AG20443 (cell line): Measurements from ENCODE around the gene PDGFRB.
"Not testable (repeated sequence)": the region's sequence is repeated elsewhere in the genome, so short reads cannot be mapped to it uniquely, and the experiment has no call there.

Experiments used
- DNase-seq: peaks from one replicate; pipeline ENCODE4 v3.0.0; 2012; ENCODE audit warnings: low spot score, mixed read lengths

Gene PDGFRB

DNA sequence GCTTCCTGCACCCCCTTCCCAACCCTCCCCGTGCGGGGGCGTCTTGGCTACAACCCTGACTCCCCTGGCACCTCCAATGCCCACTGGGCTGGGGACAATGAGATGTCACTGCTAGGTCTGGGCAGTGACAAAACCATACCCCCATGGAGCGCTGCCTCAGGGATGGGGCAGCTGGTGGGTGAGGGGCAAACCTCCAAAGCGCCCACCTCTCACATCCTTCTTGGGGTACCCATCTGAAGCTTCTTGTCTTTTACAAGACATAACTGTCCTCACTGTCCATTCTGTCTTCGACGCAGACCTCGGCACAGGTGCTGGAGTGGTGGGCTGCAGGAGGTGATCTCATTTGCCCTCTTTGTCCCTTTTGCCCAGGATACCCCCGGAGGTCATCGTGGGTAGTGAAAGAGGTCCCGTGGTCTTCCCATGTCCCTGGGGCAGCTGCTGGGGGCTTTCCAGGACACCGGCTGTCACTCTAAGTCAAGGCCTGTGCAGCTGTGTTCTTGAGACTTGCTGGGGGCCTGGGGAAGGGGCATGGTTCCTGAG lies 41.5 kb downstream of the PDGFRB start:
- no peak for DNase-seq

DNA sequence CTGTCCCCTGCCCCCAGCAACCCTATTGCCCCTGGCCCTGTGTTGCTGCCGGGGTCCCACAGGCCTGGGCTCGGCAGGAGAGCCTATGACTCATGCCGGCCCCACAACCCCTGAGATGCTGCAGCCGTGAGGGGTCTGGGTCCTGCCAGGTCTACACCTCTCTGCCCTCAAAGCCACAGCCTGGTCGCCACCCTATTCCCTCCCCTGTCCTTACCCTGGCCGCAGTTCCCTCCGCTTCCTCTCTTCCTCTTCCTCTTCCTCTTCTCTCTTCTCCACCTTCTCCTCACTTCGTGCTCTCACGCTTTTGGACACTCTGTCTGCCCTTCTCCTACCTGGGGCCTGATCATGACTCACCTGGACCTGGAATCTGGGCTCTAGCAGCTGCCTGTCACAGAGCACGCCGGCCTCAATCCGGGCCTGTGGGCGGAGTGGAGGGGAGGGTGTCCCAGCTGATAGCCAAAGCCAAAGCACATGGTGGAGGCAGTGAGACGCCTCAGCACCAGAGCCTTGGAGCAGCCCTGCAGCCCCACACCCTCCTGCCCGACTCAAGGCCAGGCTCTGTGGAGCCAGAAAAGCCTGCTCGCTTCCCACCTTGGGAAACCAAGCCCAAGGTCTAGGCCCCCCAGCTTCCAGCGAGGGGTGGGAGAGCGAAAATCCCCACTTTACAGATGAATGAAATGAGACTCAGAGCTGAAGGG lies 42.4 kb downstream of the PDGFRB start:
- DNase-seq, result peak; percentile 64

- DNase-seq, result peak; percentile 95
Measured at GRCh38 chr5:150112201-150113046, 43.2 kb downstream of the PDGFRB start.

GRCh38 chr5:150111122-150111521 lies 44.5 kb downstream of the PDGFRB start:
- no peak for DNase-seq

DNA sequence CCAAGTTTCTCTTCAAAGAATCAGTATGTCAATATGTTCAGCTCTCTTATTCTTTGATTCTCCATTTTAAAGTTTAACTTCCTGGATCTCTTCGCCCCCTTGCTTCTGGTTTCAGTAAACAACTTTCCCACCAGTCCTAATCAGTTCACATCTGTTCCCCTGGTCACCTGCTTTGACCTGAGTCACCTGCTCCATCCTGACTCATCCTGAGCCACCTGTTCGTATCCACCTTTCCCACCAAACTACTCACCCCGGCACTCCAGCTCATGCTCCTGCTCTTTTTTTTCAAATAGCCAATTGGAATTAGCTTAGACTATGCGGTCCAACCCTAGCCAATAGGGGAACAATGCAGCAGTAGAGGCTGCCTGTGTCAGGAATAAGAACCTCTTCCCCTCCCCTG lies 45.7 kb downstream of the PDGFRB start:
- no peak for DNase-seq

GRCh38 chr5:150108711-150109514 lies 46.7 kb downstream of the PDGFRB start:
- peak; percentile 7 for DNase-seq

DNA sequence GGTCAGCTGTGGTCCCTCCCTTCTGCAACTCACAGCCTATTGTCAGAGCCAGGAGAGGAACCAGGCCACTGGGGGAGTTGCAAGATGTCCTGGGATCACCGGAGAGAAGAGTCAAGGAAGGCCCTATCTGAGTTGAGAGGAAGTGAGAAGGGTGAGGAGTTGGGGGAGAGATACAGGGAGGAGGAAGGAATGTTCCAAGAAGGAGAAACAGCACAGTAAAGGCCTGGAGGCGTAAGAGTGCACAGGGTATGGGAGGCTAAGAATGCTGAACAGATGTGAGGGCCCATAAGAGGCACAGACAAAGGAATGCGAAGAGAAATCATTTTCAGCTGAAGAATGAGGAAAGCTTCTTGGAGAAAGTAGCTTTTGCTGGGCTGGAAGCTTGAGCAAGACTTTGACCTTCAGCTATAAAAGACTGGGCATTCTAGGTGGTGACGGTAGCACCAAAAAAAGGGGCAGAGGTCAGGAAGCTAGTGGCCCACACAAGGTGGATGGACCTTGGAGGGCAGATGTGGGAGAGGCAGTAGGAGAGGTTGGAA lies 47.7 kb downstream of the PDGFRB start:
- peak; percentile 75 for DNase-seq

GRCh38 chr5:150106674-150107426 lies 48.8 kb downstream of the PDGFRB start:
- DNase-seq, result peak; percentile 4

DNA sequence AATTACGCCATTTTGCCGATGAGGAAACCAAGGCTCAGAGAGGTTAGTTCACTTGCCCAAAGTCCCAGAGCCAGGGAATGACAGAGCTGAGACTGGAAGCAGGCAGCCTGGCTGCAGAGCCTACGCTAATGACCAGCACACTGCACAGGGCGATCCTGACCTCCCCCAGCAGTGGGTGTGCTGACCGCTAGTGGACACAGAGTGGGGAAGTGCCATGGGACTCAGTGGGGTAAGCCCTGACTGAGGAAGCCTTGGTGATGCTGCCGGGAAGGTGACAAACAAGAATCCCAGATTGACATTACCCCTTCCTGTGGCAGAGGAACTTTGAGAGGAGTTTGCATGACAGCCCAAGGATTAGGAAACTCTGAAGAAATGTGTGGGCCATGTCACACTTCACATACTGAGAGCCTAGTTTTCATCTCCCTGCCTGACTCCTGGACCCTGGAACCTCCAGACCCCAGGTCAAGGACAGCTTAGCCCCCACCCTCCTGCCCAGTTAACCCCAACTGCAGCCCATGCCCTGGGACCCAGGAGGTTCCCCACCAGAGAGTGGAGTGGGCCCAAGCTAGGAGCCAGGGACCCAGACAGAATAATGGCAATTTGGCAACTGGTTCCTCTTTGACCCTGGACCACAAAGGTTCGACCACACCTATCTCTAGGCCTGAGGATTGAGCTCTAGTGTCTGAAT lies 49.6 kb downstream of the PDGFRB start:
- DNase-seq, result peak; percentile 7

- DNase-seq, result no peak
Measured at GRCh38 chr5:150104550-150104870, 51.1 kb downstream of the PDGFRB start.

DNA sequence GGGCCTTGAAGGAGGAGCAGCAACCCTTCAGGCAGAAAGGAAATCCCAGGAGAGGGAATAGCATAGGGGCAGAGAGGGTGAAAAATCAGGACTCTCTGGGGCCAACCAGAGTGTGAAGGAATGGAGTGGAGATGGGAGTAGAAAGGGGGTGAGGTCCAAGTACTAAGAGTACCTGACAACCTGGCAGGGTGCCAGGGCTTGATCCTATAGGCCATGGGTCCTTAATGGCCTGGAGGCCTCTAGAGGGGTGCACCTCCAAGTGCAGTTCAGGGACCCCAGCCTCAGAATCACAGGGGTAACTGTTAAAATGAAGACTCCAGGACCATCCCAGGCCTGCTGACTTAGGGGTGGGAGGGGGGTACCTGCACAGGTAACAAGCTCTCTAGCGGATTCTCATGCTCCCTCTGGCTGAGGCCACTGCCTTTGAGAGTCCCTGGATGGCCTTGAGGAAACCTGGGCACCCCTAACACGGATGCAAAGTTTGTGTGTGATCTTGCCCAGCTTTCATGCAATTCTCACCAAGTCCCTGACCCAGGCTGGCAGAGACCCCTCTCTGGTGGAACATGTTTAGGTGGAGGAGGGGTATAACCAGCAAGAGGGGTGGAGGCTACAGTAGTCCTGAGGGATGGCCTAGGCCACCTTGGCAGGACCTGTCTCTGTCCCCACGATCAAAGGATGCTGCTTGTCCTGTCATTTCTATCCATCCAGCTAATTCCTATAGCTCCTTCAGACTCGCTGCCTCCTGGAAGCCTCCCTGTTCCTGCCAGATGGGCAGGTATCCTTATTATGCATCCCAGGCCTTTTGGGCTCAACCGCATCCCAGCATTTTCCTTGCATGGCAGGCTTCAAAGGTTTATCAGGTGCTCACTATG lies 51.7 kb downstream of the PDGFRB start:
- no peak for DNase-seq

DNA sequence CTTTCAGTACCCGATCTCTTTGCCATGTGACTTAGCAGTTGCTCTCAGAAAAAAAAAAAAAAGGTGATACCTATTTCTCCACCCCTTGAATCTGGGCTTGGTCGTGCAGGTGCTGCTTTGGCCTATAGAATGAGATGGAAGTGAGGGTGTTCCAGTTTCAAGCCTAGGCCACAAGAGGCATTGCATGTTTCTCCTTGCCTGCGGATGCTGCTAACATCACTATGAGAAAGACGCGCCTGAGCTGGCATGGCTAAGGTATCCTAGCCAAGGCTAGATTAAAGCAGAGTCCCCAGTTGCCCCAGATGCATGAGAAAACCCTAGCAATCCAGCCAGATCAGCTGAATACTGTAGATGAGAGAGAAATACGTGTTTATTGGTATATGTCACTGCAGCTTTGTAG lies 54.6 kb downstream of the PDGFRB start:
- DNase-seq, result no peak

DNA sequence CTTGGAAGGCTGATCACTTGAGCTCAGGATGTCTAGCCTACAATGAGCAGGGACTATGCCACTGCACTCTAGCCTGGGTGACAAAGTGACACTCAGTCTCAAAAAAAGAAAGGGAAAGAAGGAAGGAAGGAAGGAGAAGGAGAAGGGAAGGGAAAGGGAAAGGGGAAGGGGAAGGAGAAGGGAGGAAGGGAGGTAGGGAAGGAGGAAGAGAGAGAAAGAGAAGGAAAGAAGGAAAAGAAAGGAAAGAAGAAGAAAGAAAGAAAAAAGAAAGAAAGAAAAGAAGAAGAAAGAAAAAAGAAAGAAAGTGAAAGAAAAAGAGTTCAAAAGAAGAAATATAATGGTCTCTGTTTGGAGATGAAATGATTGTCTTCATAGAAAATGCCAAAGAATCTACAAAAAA lies 58.5 kb downstream of the PDGFRB start:
- DNase-seq, result no peak

DNA sequence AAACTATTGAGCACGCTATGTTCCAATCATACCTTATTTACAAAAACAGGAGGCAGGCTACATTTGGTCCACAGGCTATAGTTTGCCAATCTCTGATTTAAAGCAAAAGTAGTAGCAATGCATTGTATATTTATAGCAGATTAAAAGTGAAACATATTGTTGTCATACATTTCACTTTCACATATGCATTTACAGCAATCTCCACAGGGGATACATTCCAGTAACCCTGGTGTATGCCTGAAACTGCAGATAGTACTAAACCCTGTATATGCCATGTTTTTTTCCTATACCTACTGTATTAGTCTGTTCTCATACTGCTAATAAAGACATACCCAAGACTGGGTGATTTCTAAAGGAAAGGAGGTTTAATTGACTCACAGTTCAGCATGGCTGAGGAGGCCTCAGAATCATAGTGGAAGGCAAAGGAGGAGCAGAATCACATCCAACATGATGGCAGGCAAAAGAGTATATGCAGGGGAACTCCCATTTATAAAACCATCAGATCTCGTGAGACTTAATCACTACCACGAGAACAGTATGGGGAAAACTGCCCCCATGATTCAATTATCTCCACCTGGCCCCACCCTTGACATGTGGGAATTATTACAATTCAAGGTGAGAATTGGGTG lies 63.4 kb downstream of the PDGFRB start:
- no peak for DNase-seq

DNA sequence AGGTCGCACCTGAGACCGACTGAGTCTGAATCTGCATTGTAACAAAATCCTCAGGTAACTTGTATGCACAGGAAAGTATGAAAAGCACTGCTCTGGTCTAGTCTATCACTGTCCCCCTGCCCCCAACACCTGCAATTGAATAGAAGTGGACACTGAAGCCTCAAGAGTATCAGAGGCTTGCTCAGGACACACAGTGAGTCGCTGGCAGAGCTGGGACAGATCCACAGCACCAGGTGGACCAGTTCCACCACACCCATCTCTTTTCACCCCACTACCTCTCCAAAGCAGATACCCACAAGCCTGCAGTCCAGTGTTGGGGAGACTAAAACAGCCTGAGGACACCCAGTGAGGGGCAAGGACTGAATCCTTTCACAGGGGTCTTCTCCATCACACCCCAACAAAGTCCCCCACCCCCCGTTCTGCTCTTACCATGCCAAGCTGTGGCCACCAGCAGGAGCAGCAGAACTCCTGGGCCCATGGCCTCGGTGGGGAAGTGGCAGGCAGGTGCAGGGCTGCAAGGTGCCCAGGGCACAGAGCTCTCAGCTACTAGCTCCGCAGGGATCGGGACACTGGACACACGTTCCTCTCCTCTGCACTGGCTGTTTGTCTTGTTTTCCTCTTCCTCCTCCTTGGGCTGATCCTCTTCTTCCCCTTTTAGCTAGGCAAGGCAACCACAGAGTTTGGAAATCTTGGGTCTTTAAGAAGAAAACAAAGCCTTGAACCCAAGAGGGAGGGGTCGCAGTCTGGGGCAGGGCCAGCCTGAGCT lies 69.5 kb downstream of the PDGFRB start, which contains the start of gene CSF1R:
Gene CSF1R, minus strand, starts transcription at position 605 of the 766 bp plus-strand sequence. Its CDS starts 127 bp downstream, at position 478.
- DNase-seq, result peak; percentile 5

DNA sequence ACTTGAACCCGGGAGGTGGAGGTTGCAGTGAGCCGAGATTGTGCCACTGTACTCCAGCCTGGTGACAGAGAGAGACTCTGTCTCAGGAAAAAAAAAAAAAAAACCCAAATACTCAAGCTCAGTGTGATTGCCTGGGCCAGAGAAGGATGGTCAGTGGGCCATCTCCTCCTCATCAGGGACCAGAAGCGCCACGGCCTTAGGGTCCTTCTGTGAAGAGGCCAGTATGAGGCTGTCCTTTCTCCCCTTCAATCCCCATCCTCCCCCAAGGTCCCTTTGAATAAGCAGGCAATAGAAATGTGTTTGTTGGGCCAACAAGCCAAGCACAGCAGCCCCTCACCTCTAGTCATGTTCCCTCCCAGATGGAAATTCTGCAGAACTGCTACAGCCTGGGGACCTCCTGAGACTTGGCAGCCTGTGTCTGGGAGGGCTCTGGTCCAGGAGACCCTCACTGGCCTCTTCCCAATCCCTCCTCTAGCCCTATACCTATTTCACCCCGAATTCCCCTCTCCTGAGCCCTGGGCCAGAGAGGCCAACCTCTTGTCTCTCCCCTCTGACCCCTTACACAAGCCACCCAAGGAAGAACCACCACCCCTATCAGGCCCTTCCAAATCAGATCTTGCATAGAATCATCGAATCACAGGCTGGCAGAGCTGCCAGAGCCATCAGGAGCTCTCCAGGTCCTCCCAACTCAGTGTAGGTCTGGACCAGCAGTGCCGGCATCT lies 70.3 kb downstream of the PDGFRB start:
- no peak for DNase-seq

DNA sequence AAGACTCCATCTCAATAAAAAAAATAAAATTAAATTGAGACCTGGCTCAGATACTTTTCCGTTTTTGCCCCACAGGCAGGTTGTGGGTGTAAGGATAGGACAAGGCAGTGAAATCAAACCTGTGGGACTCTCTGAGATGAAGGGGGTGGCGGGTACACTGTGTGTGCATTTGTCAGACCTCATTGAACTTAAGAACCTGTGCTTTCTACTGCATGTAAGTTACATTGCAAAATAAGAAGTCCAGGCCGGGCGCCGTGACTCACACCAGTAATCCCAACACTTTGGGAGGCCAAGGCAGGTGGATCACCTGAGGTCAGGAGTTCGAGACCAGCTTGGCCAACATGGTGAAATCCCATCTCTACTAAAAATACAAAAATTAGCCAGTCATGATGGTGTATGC lies 70.9 kb downstream of the PDGFRB start:
- DNase-seq, result not testable (repeated sequence)

- DNase-seq, result no peak
Measured at GRCh38 chr5:150082889-150083288, 72.8 kb downstream of the PDGFRB start.
